HFF-Myc (cell line): ENCODE measurements around the gene FOXC2.

Experiments used
- DNase-seq: peaks from one replicate; pipeline ENCODE4 v3.0.0-alpha.2; 2011; ENCODE audit warnings: low read depth; ENCODE audit errors: extremely low read depth
- H3K4me3 ChIP-seq: replicated peaks from 2 replicates; pipeline ENCODE4 v1.5.1; 2011; ENCODE audit warnings: low read depth, mild to moderate bottlenecking, control low read depth, low read length
- TF ChIP-seq, protein P1 (sequence below): IDR thresholded peaks from 2 replicates; pipeline ENCODE4 v1.5.1; 2012; ENCODE audit warnings: mild to moderate bottlenecking, low read depth, low read length, control low read depth; ENCODE audit errors: missing control alignments

The FOXC2 gene

GRCh38 chr16:86541560-86541959 is 25.1 kb upstream of the FOXC2 start:
- no peak for DNase-seq
- TF ChIP-seq, protein P1, sequence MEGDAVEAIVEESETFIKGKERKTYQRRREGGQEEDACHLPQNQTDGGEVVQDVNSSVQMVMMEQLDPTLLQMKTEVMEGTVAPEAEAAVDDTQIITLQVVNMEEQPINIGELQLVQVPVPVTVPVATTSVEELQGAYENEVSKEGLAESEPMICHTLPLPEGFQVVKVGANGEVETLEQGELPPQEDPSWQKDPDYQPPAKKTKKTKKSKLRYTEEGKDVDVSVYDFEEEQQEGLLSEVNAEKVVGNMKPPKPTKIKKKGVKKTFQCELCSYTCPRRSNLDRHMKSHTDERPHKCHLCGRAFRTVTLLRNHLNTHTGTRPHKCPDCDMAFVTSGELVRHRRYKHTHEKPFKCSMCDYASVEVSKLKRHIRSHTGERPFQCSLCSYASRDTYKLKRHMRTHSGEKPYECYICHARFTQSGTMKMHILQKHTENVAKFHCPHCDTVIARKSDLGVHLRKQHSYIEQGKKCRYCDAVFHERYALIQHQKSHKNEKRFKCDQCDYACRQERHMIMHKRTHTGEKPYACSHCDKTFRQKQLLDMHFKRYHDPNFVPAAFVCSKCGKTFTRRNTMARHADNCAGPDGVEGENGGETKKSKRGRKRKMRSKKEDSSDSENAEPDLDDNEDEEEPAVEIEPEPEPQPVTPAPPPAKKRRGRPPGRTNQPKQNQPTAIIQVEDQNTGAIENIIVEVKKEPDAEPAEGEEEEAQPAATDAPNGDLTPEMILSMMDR: no peak
- H3K4me3 ChIP-seq: no peak overlapping the region

DNA sequence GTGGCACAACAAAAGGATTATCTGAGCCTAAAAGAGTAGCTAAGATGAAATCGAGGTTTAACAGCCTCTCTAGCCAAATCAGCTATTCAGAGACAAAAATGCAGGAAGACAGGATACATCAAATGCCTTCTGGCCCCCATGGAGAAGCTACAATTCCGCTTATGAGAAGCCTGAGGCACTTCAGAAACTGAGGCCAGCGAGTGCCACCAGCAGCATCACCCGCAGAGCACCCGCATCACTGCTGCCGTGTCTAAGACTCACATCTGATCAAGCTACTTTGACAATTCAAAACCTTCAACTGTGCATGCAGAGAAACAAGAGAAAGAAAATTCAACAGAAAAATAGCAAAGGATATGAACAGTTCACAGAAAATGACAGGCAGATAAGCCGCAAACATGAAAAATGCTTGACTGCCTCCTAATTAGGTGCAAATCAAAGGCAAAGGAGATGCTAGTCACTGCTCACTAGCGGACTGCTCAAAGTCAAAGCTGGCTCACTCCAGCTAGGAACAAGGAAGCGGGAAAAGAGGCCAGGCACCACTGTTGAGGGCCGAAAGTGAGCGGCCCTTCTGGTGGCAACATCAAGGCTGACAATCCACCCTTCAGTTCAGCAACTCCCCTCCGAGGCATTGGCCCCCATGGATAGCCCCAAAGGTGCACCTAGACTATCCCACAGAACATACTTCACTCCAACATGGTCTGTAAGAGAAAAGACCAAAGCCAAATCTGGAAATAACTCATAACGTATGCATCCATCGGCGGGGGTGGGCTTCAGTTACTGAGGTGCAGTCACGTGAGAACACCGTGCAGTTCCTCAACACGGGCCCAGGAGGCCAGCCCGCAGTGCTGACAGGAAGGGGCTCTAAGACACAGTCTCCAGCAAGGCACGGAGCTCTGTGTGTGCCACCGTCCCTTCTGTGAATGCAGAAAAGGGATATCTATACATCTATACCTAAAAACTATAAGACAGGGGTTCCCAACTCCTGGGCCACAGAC is 23.6 kb upstream of the FOXC2 start:
- TF ChIP-seq, protein P1: no peak
- DNase-seq: no peak
- no peak overlapping the region for H3K4me3 ChIP-seq

GRCh38 chr16:86545481-86545880 is 21.1 kb upstream of the FOXC2 start:
- no peak overlapping the region for H3K4me3 ChIP-seq
- TF ChIP-seq, protein P1: no peak
- DNase-seq: no peak

GRCh38 chr16:86545954-86546637 is 20.5 kb upstream of the FOXC2 start:
- TF ChIP-seq, protein P1: no peak
- no peak overlapping the region for H3K4me3 ChIP-seq
- no peak for DNase-seq

GRCh38 chr16:86546638-86547013 is 20.0 kb upstream of the FOXC2 start:
- TF ChIP-seq, protein P1: no peak
- DNase-seq: no peak
- no peak overlapping the region for H3K4me3 ChIP-seq

DNA sequence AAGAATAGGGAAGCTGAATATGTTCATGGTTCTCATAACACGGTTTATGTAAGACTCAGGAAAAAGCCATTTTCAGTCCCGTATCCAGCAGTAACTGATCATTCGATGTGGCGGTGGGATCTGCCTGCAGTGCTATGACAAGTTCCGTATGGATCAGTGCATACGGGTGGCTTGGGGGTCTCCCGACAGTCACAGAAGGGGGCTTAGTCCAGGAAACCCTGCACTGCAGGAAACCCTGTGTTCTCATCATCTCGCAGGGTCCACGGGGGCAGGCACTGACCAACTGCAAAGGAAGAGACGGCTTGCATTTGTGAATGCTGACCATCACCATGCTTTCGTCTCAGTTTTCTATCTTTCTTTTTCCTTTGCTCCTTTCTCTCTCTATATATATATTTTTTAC is 19.3 kb upstream of the FOXC2 start:
- no peak overlapping the region for H3K4me3 ChIP-seq
- TF ChIP-seq, protein P1: no peak
- no peak for DNase-seq
